Fibroblast of villous mesenchyme (primary cell): ENCODE data around the gene KRTAP5-5. TPM values are rescaled to one million over a fixed set of nuclear protein-coding genes. Genes with fewer than 3 reads are reported as not detected.

ENCODE experiments used
- DNase-seq: peaks from one replicate; pipeline ENCODE4 v3.0.0-alpha.2; 2010; ENCODE audit warnings: low read depth
- H3K4me3 ChIP-seq: 2 replicates; pipeline ENCODE4 v1.5.1; 2011; ENCODE audit warnings: low read depth, mild to moderate bottlenecking, low read length
- CTCF ChIP-seq: IDR thresholded peaks from 2 replicates; pipeline ENCODE4 v1.5.1; 2012; ENCODE audit warnings: low read depth, mild to moderate bottlenecking, low read length; ENCODE audit not compliant: insufficient read depth
- total RNA-seq: library from RNA; depleted of rRNA; stranded (reverse); fragments of >200 nt; gene quantifications from 2 replicates; pipeline ENCODE4 v1.2.3, GENCODE V29; 2012

The KRTAP5-5 gene
- total RNA-seq, 1 donor, result not detected

GRCh38 chr11:1671658-1672057 lies 42.1 kb downstream of the KRTAP5-5 start:
- no peak for DNase-seq
- TF ChIP-seq CTCF, result no peak
- H3K4me3 ChIP-seq, result no peak overlapping the region

- no peak overlapping the region for H3K4me3 ChIP-seq
- DNase-seq, result no peak
- TF ChIP-seq CTCF, result no peak
Measured at GRCh38 chr11:1672613-1673350, 43.2 kb downstream of the KRTAP5-5 start.

- no peak for DNase-seq
- TF ChIP-seq CTCF, result no peak
- H3K4me3 ChIP-seq, result no peak overlapping the region
Measured at GRCh38 chr11:1673446-1674172, 44.0 kb downstream of the KRTAP5-5 start.

- no peak overlapping the region for H3K4me3 ChIP-seq
- DNase-seq, result no peak
- TF ChIP-seq CTCF, result no peak
Measured at GRCh38 chr11:1674173-1675131, 44.9 kb downstream of the KRTAP5-5 start.

- DNase-seq, result no peak
- TF ChIP-seq CTCF, result no peak
- no peak overlapping the region for H3K4me3 ChIP-seq
Measured at GRCh38 chr11:1675536-1676228, 46.1 kb downstream of the KRTAP5-5 start.

GRCh38 chr11:1676229-1676740 lies 46.7 kb downstream of the KRTAP5-5 start:
- no peak for DNase-seq
- H3K4me3 ChIP-seq, result no peak overlapping the region
- TF ChIP-seq CTCF, result no peak
